HG03159 (cell line): ENCODE measurements around the gene MIPOL1.
"Not testable (repeated sequence)": the region's sequence is repeated elsewhere in the genome, so short reads cannot be mapped to it uniquely, and the experiment has no call there.

Source experiments
- ATAC-seq: cut with Tn5 transposase; IDR thresholded peaks from one replicate; pipeline ENCODE4 v1.9.1; 2021; ENCODE audit warnings: mild to moderate bottlenecking, moderate library complexity; ENCODE audit not compliant: unreplicated experiment

Gene MIPOL1

DNA sequence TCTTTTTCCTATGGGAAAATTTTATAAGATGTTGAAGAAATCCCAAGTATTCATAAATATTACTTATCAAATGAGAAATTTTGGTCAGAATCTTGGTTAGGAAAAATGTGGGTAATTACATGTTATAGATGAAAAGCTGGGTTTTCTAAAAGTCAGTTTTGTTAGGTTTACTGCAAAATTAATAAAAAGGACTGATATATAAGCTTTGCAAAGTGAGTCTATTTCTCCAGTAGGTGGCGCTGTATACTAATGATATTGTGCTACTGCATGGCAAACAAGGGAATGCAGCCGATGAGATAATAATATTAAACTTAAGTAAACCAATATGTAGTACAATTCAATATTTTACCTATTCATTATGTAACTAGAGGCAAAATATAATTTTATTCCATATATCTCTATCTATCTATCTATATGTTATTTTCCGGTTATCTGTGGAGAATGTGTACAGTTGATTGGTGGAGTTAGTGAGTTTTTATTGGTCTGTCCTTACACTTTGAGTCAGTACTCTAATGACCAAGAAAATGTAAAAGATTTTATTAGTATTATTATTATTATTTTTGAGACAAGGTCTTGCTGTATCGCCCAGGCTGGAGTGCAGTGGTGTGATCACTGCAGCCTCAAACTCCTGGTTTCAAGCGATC lies 32.9 kb downstream of the MIPOL1 start:
- ATAC-seq, result peak; percentile 68

DNA sequence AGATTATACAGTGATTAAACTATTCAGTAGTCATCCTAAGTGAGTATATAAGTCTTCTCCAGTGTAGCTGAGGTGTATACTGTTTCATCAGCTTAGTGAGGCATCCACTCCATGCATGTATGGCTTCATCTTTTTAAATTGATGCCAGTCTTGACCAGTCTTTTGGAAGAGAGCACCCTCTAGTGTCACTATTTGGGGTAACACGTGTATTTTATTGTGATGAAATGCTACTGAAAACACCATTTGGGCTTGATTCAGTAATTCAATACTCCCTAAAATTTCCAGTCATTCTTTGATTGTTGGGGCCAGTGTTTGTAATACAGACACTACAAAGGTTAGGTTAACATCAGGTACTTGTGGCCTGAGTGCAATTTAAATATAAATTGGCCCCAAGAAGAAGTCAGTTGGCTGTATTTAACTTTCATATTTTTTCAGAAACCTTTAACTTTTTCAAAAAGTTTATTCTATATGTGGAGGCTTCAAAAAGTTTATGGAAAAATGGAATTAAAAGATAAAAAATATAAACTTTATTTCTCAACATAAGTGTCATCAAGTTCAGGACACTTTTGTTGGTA lies 35.3 kb downstream of the MIPOL1 start:
- peak; percentile 69 for ATAC-seq

DNA sequence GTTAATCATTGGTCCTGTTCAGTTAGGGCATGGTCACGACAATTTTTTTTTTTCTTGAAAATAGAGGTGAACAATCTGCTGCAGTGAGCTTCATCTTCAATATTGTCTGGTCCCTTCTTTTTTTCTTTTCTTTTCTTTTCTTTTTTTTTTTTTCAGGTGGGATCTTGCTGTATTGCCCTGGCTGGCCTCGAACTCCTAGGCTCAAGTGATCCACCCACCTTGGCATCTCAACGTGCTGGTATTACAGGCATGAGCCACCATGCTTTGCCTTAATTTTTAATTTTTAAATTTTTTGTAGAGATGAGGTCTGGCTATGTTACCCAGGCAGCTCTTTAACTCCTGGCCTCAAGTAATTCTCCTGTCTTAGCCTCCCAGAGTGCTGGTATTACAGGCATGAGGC lies 36.5 kb downstream of the MIPOL1 start:
- ATAC-seq, result no peak

- not testable (repeated sequence) for ATAC-seq
Measured at GRCh38 chr14:37236044-37236443, 38.3 kb downstream of the MIPOL1 start.

DNA sequence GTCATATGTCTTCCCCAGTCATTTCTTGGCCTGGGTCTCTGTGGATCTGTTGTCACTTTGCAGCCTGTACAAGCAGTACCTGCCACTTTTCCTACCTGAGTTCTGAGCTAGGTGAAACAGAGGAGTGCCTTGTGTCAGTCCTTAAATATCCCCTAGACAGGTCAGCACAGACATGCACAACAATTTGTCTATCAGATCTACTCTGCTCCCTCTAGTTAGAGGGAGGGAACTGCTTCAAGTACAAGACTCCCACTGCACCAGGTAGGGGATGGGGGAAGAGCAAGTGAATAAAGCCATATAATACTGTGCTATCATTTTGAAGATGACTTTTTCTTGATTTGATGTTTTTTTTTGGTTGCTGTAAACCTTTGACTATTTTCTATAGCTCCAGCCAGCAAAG lies 39.4 kb downstream of the MIPOL1 start:
- no peak for ATAC-seq

GRCh38 chr14:37237735-37238200 lies 40.0 kb downstream of the MIPOL1 start:
- ATAC-seq, result no peak

DNA sequence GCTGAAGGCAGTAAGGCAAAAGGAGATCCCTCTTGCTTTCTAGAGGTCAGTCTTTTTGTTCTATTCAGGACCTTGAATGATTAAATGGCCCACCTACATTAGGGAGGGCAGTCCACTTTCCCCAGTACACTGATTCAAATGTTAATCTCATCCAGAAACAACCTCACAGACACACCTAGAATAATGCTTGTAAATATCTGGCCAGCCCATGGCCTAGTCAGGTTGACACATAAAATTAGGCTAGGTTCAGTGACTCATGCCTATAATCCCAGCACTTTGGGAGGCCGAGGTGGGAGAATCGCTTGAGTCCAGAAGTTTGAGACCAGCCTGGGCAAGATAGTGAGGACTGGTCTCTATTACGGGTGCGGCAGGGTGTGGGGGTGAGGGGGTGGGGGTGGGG lies 43.5 kb downstream of the MIPOL1 start:
- no peak for ATAC-seq

DNA sequence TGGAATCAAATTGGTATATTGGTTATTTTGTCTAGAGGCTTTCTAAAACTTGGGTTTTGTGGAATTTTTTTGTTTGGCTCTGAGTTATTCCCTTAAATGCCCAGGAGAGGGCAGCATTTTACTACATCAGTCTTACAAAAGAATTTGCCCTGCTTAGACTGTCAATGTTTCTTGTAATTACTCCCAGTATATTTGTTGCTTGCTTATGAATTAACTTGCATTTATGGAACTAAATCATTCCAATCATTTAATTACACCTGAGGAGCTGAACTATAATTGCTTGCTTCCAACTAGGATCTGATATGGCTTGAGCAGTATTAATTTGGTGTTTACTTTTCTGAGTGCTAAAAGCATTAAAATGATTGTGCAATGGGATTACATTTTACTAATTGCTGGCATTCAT lies 48.7 kb downstream of the MIPOL1 start:
- peak; percentile 72 for ATAC-seq

DNA sequence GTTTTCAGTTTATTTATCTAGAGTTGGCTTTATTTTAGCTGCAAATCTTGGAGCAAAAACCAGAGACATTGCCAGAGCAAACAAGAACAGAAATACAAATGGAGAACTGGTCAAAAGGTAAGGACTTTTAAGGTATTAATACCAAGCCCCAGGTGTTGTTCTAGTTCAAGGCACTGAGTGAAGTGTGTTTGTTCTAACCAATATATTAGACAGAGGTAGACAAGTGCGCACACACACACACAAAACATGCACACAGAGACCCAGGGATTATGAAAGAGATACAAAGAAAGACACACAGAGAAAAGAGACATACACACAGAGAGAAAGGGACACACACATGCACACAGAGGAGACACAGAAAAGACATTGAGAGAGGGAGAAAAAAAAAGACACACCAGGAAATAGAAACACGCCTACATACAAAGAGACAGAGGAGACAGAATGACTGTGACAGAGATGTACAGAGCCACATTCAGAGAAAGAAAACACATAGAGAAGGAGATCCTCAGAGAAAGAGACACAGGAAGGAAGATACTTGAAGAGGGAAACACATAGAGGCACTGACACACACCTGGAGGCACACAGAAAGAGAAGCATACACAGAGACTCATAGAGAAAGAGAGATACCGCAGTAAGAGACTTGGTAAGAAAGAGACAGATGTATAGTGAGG lies 50.2 kb downstream of the MIPOL1 start:
- no peak for ATAC-seq

- ATAC-seq, result no peak
Measured at GRCh38 chr14:37251775-37252174, 54.0 kb downstream of the MIPOL1 start.

GRCh38 chr14:37252434-37252833 lies 54.7 kb downstream of the MIPOL1 start:
- ATAC-seq, result no peak

DNA sequence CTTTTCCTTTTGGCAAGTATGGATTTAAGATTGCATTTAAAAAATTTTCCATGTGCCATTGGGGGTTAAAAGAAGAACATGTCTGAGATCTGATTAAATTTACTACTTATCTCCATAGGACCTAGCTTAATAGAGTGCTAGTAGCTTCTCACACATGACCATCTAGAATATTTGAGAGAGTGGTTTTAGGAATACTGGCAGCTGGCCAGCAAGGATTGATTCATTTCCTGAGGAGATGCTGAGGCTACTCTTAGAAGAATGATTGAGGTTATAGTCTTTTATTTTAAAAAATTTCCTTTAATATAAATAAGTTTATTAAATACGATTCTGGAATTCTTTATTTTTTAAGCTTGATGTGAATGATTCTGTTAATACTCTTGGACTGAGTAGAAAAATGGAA lies 56.2 kb downstream of the MIPOL1 start:
- ATAC-seq, result no peak

DNA sequence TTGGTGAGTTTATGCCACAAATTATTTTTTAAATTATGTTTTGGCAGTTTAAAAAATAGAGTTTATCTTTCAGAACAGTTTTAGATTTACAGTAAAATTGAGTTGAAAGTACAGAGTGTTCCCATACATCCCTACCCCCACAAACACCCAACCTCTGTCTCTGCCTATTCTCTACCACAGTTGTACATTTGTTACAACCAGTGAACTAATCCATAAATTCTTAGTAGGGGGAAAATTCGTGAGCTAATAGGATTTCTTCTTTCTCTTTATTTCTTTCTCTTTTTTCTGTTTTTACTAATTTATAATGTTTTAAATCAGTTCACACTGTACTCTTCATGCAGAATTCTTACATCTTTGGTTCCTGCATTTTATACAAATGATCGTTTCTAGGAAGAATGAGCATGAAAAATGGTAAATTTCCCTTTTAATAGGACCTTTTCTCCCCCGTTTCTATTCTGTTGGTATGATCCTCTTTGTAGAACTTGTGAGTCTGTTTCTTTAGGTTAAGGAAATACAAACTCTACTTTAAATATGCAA lies 56.7 kb downstream of the MIPOL1 start:
- no peak for ATAC-seq

DNA sequence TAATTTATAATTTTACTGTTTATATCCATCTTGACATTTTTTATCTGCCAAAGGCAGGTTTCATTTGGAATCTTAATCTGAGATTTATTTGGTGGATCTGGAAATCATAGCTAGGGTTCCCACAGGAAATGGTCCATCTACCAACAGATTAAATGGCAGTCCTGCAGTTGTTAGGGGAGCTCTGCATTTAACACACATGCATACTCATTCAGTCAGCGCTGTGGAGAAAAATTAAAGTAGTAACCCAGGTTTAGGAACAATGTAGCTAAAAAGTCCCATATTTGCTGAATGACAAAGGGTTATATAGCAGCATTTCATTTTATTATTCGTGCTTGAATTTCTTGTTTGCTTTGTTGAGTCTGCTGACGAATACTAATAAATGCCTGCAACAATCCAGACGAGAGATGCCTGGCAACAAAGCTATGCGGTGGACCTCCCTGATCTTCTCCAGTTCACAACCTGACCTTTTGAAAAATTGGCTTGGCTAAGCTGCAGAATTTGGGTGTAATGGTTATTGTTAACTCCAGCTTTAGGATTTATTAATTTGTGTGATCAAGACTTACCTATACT lies 59.8 kb downstream of the MIPOL1 start:
- no peak for ATAC-seq

- ATAC-seq, result no peak
Measured at GRCh38 chr14:37262649-37263048, 64.9 kb downstream of the MIPOL1 start.

GRCh38 chr14:37263656-37264236 lies 66.0 kb downstream of the MIPOL1 start:
- ATAC-seq, result no peak

GRCh38 chr14:37268788-37269187 lies 71.1 kb downstream of the MIPOL1 start:
- no peak for ATAC-seq

DNA sequence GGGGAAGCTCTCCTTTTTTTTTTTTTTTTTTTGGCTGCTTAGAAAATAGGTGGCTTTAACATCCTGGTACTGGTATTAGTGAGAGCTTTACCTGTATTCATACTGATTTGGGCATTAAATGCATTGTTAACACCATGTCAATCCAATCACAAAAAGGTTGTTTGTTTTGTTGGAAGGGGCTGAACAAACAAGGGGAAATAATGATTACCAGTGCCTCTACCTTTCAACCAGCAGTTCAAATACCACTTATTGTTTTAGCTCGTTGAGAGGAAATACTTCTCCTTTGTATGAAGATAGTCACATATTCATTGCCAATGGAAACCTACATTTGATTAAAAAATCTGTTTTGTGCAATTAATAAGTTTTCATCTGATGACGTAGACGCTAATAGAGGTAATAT lies 72.9 kb downstream of the MIPOL1 start:
- no peak for ATAC-seq

- no peak for ATAC-seq
Measured at GRCh38 chr14:37272569-37272968, 74.8 kb downstream of the MIPOL1 start.

- no peak for ATAC-seq
Measured at GRCh38 chr14:37274652-37275051, 76.9 kb downstream of the MIPOL1 start.

DNA sequence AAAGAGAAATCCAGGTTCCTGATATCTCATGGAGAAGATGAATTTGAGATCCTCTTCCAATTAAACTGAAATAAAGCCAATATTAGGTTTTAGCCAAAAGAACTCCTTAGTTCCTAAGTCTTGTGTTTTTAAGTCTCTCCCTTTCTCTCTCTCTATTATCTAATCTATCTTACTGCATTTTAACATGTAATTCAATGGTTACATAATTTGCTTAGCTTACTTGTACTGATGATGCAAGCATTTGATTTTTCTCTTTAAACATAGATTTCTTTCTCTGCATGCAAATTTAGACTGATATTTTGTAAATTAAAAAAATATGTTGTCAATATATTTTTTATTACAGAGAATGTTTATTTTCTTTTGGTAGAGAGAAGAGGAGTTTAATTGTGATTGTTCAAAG lies 78.2 kb downstream of the MIPOL1 start:
- ATAC-seq, result no peak
